SK-N-SH (cell line): ENCODE data around the gene RHOT2. TPM values are rescaled to one million over a fixed set of nuclear protein-coding genes. Genes with fewer than 3 reads are reported as not detected.
A peak's percentile ranks its signal among the peaks of the same experiment; 100 is the strongest.

Experiments
- CTCF ChIA-PET: fragments of 300-600, 350-600 bp; formaldehyde crosslinking; extraction: SDS; loops from one replicate; lab custom pipeline; 2021; lab: Yijun Ruan, JAX
- POLR2A ChIA-PET: fragments of 350-600 bp; sonication (Branson Sonifier 250); formaldehyde crosslinking; extraction: SDS; loops from one replicate; lab custom pipeline; 2020; ENCODE audit warnings: antibody characterized with exemption, inconsistent platforms; lab: Yijun Ruan, JAX
- DNase-seq: peaks from one replicate; pipeline ENCODE4 v3.0.0; 2012
- H2AFZ ChIP-seq: fragments of 200-600 bp; sonication (generic); 2 replicates; pipeline ENCODE4 v1.8.1; 2016; ENCODE audit warnings: antibody characterized with exemption, mild to moderate bottlenecking, low read depth
- H3F3A ChIP-seq: fragments of 200-600 bp; sonication (generic); replicated peaks from 2 replicates; pipeline ENCODE3; 2016; ENCODE audit warnings: antibody characterized with exemption, mild to moderate bottlenecking; ENCODE audit not compliant: insufficient read depth
- H3K27ac ChIP-seq, 2 experiments: fragments of 200-500 bp in 1 of 2; fragments of 200-600 bp in 1 of 2; sonication (Bioruptor generic) in 1 of 2; sonication (generic), shearing (Covaris generic) in 1 of 2; 2 replicates each; pipeline versions ENCODE4 v1.5.1 to v1.6.1; 2014 to 2016; ENCODE audit warnings: low read depth in 2 of 2, inconsistent platforms in 1 of 2, low read length in 1 of 2, mild to moderate bottlenecking in 1 of 2, mixed read lengths in 1 of 2
- H3K27me3 ChIP-seq: fragments of 200-600 bp; sonication (generic), shearing (Covaris generic); 2 replicates; pipeline ENCODE4 v1.6.1; 2016; ENCODE audit warnings: mixed run types; ENCODE audit not compliant: insufficient read depth
- H3K36me3 ChIP-seq, 2 experiments: fragments of 200-500 bp in 1 of 2; fragments of 200-600 bp in 1 of 2; sonication (Bioruptor generic) in 1 of 2; sonication (generic) in 1 of 2; replicated peaks in 1 of 2; 2 replicates each; pipeline versions ENCODE3 to v1.5.1; 2014 to 2016; ENCODE audit warnings: low read length in 1 of 2, mild to moderate bottlenecking in 1 of 2; ENCODE audit not compliant: insufficient read depth in 2 of 2, control insufficient read depth in 1 of 2
- H3K4me1 ChIP-seq, 2 experiments: fragments of 200-500 bp in 1 of 2; fragments of 200-600 bp in 1 of 2; sonication (Bioruptor generic) in 1 of 2; sonication (generic), shearing (Covaris generic) in 1 of 2; 2 replicates each; pipeline versions ENCODE4 v1.5.1 to v1.6.1; 2014 to 2016; ENCODE audit warnings: low read depth in 1 of 2, low read length in 1 of 2, mixed run types in 1 of 2; ENCODE audit not compliant: insufficient read depth in 2 of 2, control insufficient read depth in 1 of 2
- H3K4me2 ChIP-seq: fragments of 200-600 bp; sonication (generic), shearing (Covaris generic); 2 replicates; pipeline ENCODE4 v1.6.1; 2017; ENCODE audit warnings: mixed run types
- H3K4me3 ChIP-seq, 2 experiments: fragments of 200-500 bp in 1 of 2; fragments of 200-600 bp in 1 of 2; sonication (Bioruptor generic) in 1 of 2; sonication (generic), shearing (Covaris generic) in 1 of 2; 2 replicates each; pipeline versions ENCODE4 v1.5.1 to v1.8.1; 2014 to 2016; ENCODE audit warnings: low read depth in 2 of 2, inconsistent platforms in 1 of 2, low read length in 1 of 2, mild to moderate bottlenecking in 1 of 2, mixed read lengths in 1 of 2, moderate library complexity in 1 of 2
- H3K79me2 ChIP-seq: fragments of 200-600 bp; sonication (generic); 2 replicates; pipeline ENCODE4 v1.8.1; 2017; ENCODE audit warnings: mild to moderate bottlenecking; ENCODE audit not compliant: insufficient read depth
- H3K9ac ChIP-seq: fragments of 200-600 bp; sonication (generic); 2 replicates; pipeline ENCODE4 v1.6.1; 2017; ENCODE audit warnings: mixed run types
- H3K9me2 ChIP-seq: fragments of 200-600 bp; sonication (generic); 2 replicates; pipeline ENCODE4 v1.6.1; 2017; ENCODE audit warnings: mixed run types
- H3K9me3 ChIP-seq: fragments of 200-600 bp; sonication (generic); 2 replicates; pipeline ENCODE4 v1.6.1; 2017; ENCODE audit warnings: mixed run types, mild to moderate bottlenecking, moderate library complexity
- H4K20me1 ChIP-seq: fragments of 200-600 bp; sonication (generic); 2 replicates; pipeline ENCODE4 v1.6.1; 2017; ENCODE audit warnings: mild to moderate bottlenecking, mixed run types; ENCODE audit not compliant: insufficient read depth
- CHD2 ChIP-seq: fragments of 150-350 bp; IDR thresholded peaks from 2 replicates; pipeline ENCODE4 v1.6.1; 2018; ENCODE audit warnings: low read length; ENCODE audit not compliant: partially characterized antibody
- CTCF ChIP-seq: fragments of 200-600 bp; sonication (generic); IDR thresholded peaks from 2 replicates; pipeline ENCODE4 v1.6.1; 2017; ENCODE audit warnings: antibody characterized with exemption, mild to moderate bottlenecking, moderate library complexity
- ELF1 ChIP-seq: IDR thresholded peaks from 2 replicates; pipeline ENCODE4 v1.4.0; 2012
- FOSL2 ChIP-seq: IDR thresholded peaks from 2 replicates; pipeline ENCODE4 v1.4.0; 2012; ENCODE audit warnings: low read depth, mild to moderate bottlenecking, moderate library complexity, borderline replicate concordance
- FOXM1 ChIP-seq: IDR thresholded peaks from 2 replicates; pipeline ENCODE4 v1.4.0; 2012; ENCODE audit warnings: low read depth, mild to moderate bottlenecking
- GATA2 ChIP-seq: sonication (generic); formaldehyde crosslinking; IDR thresholded peaks from 2 replicates; pipeline ENCODE4 v1.5.0; 2020; ENCODE audit warnings: mild to moderate bottlenecking, missing genetic modification reagents
- JUND ChIP-seq: IDR thresholded peaks from 2 replicates; pipeline ENCODE4 v1.4.0; 2012
- MAX ChIP-seq: IDR thresholded peaks from 2 replicates; pipeline ENCODE4 v1.4.0; 2012; ENCODE audit warnings: low read depth
- MXI1 ChIP-seq: IDR thresholded peaks from 2 replicates; pipeline ENCODE4 v1.6.1; 2012; ENCODE audit warnings: mild to moderate bottlenecking, low read depth, low read length, improper control_type of control experiment
- NFIC ChIP-seq: IDR thresholded peaks from 2 replicates; pipeline ENCODE4 v1.4.0; 2012; ENCODE audit warnings: borderline replicate concordance
- NRF1 ChIP-seq: IDR thresholded peaks from 2 replicates; pipeline ENCODE4 v1.6.1; 2012; ENCODE audit warnings: low read depth, mild to moderate bottlenecking, low read length
- PBX3 ChIP-seq: IDR thresholded peaks from 2 replicates; pipeline ENCODE4; 2012
- POLR2AphosphoS5 ChIP-seq: IDR thresholded peaks from 2 replicates; pipeline ENCODE4 v1.6.1; 2012; ENCODE audit warnings: low read depth, low read length
- RAD21 ChIP-seq: IDR thresholded peaks from 2 replicates; pipeline ENCODE4 v1.6.1; 2012; ENCODE audit warnings: mild to moderate bottlenecking, low read length
- RCOR1 ChIP-seq: fragments of 150-350 bp; IDR thresholded peaks from 2 replicates; pipeline ENCODE4 v1.6.1; 2017; ENCODE audit warnings: antibody characterized with exemption, low read length
- REST ChIP-seq: IDR thresholded peaks from 2 replicates; pipeline ENCODE4 v1.6.1; 2012; ENCODE audit warnings: mild to moderate bottlenecking, low read depth, low read length, moderate library complexity
- RFX5 ChIP-seq: IDR thresholded peaks from 2 replicates; pipeline ENCODE4 v1.6.1; 2012; ENCODE audit warnings: mild to moderate bottlenecking, improper control_type of control experiment, low read length
- RXRA ChIP-seq: IDR thresholded peaks from 2 replicates; pipeline ENCODE4 v1.4.0; 2012; ENCODE audit warnings: low read depth, mild to moderate bottlenecking, borderline replicate concordance
- TAF1 ChIP-seq: IDR thresholded peaks from 2 replicates; pipeline ENCODE4 v1.6.1; 2012; ENCODE audit warnings: low read depth, mild to moderate bottlenecking, low read length, moderate library complexity, borderline replicate concordance
- TCF12 ChIP-seq: IDR thresholded peaks from 2 replicates; pipeline ENCODE4 v1.4.0; 2012
- TEAD4 ChIP-seq: IDR thresholded peaks from 2 replicates; pipeline ENCODE4 v1.4.0; 2012; ENCODE audit warnings: mild to moderate bottlenecking, borderline replicate concordance; ENCODE audit not compliant: insufficient read depth
- USF1 ChIP-seq: IDR thresholded peaks from 2 replicates; pipeline ENCODE4 v1.4.0; 2012; ENCODE audit warnings: low read depth, borderline replicate concordance
- USF2 ChIP-seq: fragments of 150-350 bp; IDR thresholded peaks from 2 replicates; pipeline ENCODE4 v1.6.1; 2017; ENCODE audit warnings: antibody characterized with exemption, low read length, low read depth, borderline replicate concordance
- YY1 ChIP-seq: IDR thresholded peaks from 2 replicates; pipeline ENCODE4 v1.4.0; 2012; ENCODE audit warnings: low read depth, mild to moderate bottlenecking
- WGBS: methylation state at CpG from one replicate; pipeline ENCODE4 v1.1.6; 2017; ENCODE audit warnings: low lambda C conversion rate; 5-methylcytosine and 5-hydroxymethylcytosine counted together
- polyA plus RNA-seq, 3 experiments: library from polyadenylated mRNA; depleted of rRNA; stranded (reverse); fragments of >200 nt; gene quantifications; 2 replicates each; pipeline ENCODE4 v1.2.3, GENCODE V29; 2012

RHOT2 gene
- polyA plus RNA-seq, 1 of the 3 experiments (the other 2 are of a cell fraction) = 229 TPM

GRCh38 chr16:720447-720989, 52.6 kb downstream of the RHOT2 start:
- ChIA-PET POLR2A (interaction anchor here (0.9 to 3.8 kb wide), 13 partner anchors 9 to 67 kb away, joined by 3 to 19 read pairs (median 4); partner anchors contain the start of genes CHTF18, JMJD8, RPUSD1 and STUB1), CTCF (interaction anchor here (0.7 to 22.4 kb wide), 11 partner anchors 7 to 382 kb away, joined by 3 to 358 read pairs (median 5); partner anchors contain the start of genes ANTKMT, CCDC78, CIAO3 and FBXL16)
- peaks cover 8 to 47% of the 10 kb centered on the region in 2 experiments; a peak in 3 of 4 replicates for H3K4me1 ChIP-seq
- H3K9ac ChIP-seq = peak overlapping the region; percentile 85
- no peaks in the 10 kb centered on the region for H3K9me2 ChIP-seq
- H2AFZ ChIP-seq = 0 out of 2 replicates have a peak overlapping the region, but pooled peaks have one; percentile 46
- DNase-seq = peak; percentile 89
- H3K27me3 ChIP-seq = no peaks in the 10 kb centered on the region
- peaks cover 24% of the 10 kb centered on the region for H3F3A ChIP-seq
- H3K79me2 ChIP-seq = peaks cover 2% of the 10 kb centered on the region; the same call in 1 of the 2 replicates
- H3K4me2 ChIP-seq = peak overlapping the region; percentile 100
- peak overlapping the region; percentile 86 to 89 for H3K4me3 ChIP-seq
- peaks cover 24% of the 10 kb centered on the region; the same call in 1 of the 2 replicates for H4K20me1 ChIP-seq
- peak overlapping the region; percentile 91 to 99 for H3K27ac ChIP-seq
- H3K36me3 ChIP-seq = peaks cover 0 to 6% of the 10 kb centered on the region in 2 experiments
- 2% methylated on average over 24 of the region's 38 CpGs for WGBS
- H3K9me3 ChIP-seq = no peaks in the 10 kb centered on the region
- TF ChIP-seq FOSL2 = no peak
- TF ChIP-seq USF2 = no peak
- peak; percentile 67; the same call in 1 of the 2 replicates for TF ChIP-seq POLR2AphosphoS5
- TF ChIP-seq RXRA = no peak
- no peak for TF ChIP-seq FOXM1
- peak; percentile 58; the same call in 1 of the 2 replicates for TF ChIP-seq RCOR1
- peak; percentile 83 for TF ChIP-seq CHD2
- peak; percentile 59; the same call in 1 of the 2 replicates for TF ChIP-seq YY1
- peak; percentile 68 for TF ChIP-seq MXI1
- no peak for TF ChIP-seq NFIC
- no peak for TF ChIP-seq RFX5
- 0 out of 2 replicates have a peak, but pooled peaks have one; percentile 21 for TF ChIP-seq REST
- TF ChIP-seq GATA2 (CRISPR knock-in tag) = no peak
- peak; percentile 38 for TF ChIP-seq MAX
- TF ChIP-seq USF1 = no peak
- TF ChIP-seq JUND = 0 out of 2 replicates have a peak, but pooled peaks have one; percentile 2
- no peak for TF ChIP-seq TEAD4
- peak; percentile 43 for TF ChIP-seq CTCF
- peak; percentile 5; the same call in 1 of the 2 replicates for TF ChIP-seq RAD21
- peak; percentile 59 for TF ChIP-seq TAF1
- peak; percentile 47; the same call in 1 of the 2 replicates for TF ChIP-seq PBX3
- TF ChIP-seq ELF1 = no peak; the same call in 1 of the 2 replicates
- TF ChIP-seq TCF12 = peak; percentile 59
- no peak for TF ChIP-seq NRF1
